Activated B cell treated with CpG ODN at 0.5 μM for 24 hours (primary cell): ENCODE data around the gene GLA. TPM values are rescaled to one million over a fixed set of nuclear protein-coding genes. Genes with fewer than 3 reads are reported as not detected.
A peak's percentile ranks its signal among the peaks of the same experiment; 100 is the strongest.

Experiments used
- ATAC-seq: fragments of 200-7000 bp; cut with Tn5 transposase; one replicate; pipeline ENCODE4 v1.10.0; 2021; ENCODE audit warnings: low read depth, mild to moderate bottlenecking, moderate library complexity
- CTCF ChIA-PET: fragments of 350-600 bp; sonication (Branson Sonifier 250); formaldehyde crosslinking; loops from one replicate; lab custom pipeline; 2021; ENCODE audit warnings: antibody characterized with exemption; lab: Charles Lee
- POLR2A ChIA-PET: fragments of 350-600 bp; sonication (Branson Sonifier 250); formaldehyde crosslinking; loops from one replicate; lab custom pipeline; 2021; ENCODE audit warnings: antibody characterized with exemption; lab: Charles Lee
- DNase-seq: peaks from one replicate; pipeline ENCODE4 v3.0.0; 2022
- H3K27ac Mint-ChIP-seq: one replicate; pipeline ENCODE4 v1.8.0; 2020; ENCODE audit warnings: mixed read lengths
- H3K27me3 Mint-ChIP-seq: one replicate; pipeline ENCODE4 v1.8.0; 2021; ENCODE audit warnings: mixed read lengths
- H3K36me3 Mint-ChIP-seq: one replicate; pipeline ENCODE4 v1.8.0; 2021; ENCODE audit warnings: low read depth, mixed read lengths
- H3K4me1 Mint-ChIP-seq: one replicate; pipeline ENCODE4 v1.8.0; 2021; ENCODE audit warnings: mixed read lengths
- H3K4me3 Mint-ChIP-seq: one replicate; pipeline ENCODE4 v1.8.0; 2020; ENCODE audit warnings: mild to moderate bottlenecking, mixed read lengths
- H3K9me3 Mint-ChIP-seq: one replicate; pipeline ENCODE4 v1.8.0; 2020; ENCODE audit warnings: mixed read lengths
- CTCF ChIP-seq: fragments of 200-600 bp; IDR thresholded peaks from one replicate; pipeline ENCODE4 v1.8.0; 2022; ENCODE audit warnings: antibody characterized with exemption, mild to moderate bottlenecking
- intact Hi-C: fragments of 100-400 bp; cut with micrococcal nuclease; formaldehyde crosslinking; loops from one replicate; pipeline ENCODE4 v1.15.1; 2024
- total RNA-seq: library from RNA; stranded (reverse); gene quantifications from 2 replicates; pipeline ENCODE4 v1.2.3, GENCODE V29; 2022

GLA gene
- total RNA-seq, result 32.0 and 32.2 TPM in 2 replicates

- no peaks in the 10 kb centered on the region for H3K27me3 Mint-ChIP-seq
- DNase-seq, result peak; percentile 71
- no peaks in the 10 kb centered on the region for H3K9me3 Mint-ChIP-seq
- ATAC-seq, result peak; percentile 86
- intact Hi-C loops, result loop anchor here (1.0 to 10.0 kb wide), 8 partner anchors 12 to 1244 kb away; partner anchors contain the start of genes BTK, CSTF2, GPRASP1 and TIMM8A
- peak within 1 kb of the TSS; percentile 99 for H3K27ac Mint-ChIP-seq
- CTCF ChIA-PET, result interaction anchor here (1.3 kb wide), 1 partner anchor 17 kb away, joined by 8 read pairs; the partner anchor contains the start of gene RPL36A
- POLR2A ChIA-PET, result interaction anchor here (0.7 to 1.6 kb wide), 10 partner anchors 11 to 525 kb away, joined by 3 to 12 read pairs (median 4); partner anchors contain the start of genes RPL36A, TIMM8A and ZMAT1
- peak within 1 kb of the TSS; percentile 88 for H3K4me3 Mint-ChIP-seq
- H3K36me3 Mint-ChIP-seq, result peaks cover 38% of the 10 kb centered on the region
- H3K4me1 Mint-ChIP-seq, result peaks cover 37% of the 10 kb centered on the region
- no peak for TF ChIP-seq CTCF
Observed at GRCh38 chrX:101407748-101408531, at the start of gene GLA, which contains the start of gene HNRNPH2. Gene GLA (minus strand): TSS chrX:101407925. CDS start chrX:101407903, 22 bp downstream. Gene HNRNPH2 (plus strand): TSS chrX:101408222. CDS start chrX:101411989, 3,767 bp downstream.

GRCh38 chrX:101452056-101452455, 44.3 kb upstream of the GLA start:
- DNase-seq, result no peak
- Mint-ChIP-seq H3K27ac (no peak overlapping the region), H3K27me3 (no peaks in the 10 kb centered on the region), H3K9me3 (no peaks in the 10 kb centered on the region), H3K4me1 (no peaks in the 10 kb centered on the region), H3K36me3 (peaks cover 18% of the 10 kb centered on the region), H3K4me3 (no peak overlapping the region)
- ATAC-seq, result no peak
- no peak for TF ChIP-seq CTCF
- POLR2A ChIA-PET, result no interaction called here
- CTCF ChIA-PET, result no interaction called here
- intact Hi-C loops, result no loop called here

GRCh38 chrX:101450961-101451360, 43.2 kb upstream of the GLA start:
- H3K4me1 Mint-ChIP-seq, result peaks cover 3% of the 10 kb centered on the region
- no peak overlapping the region for H3K27ac Mint-ChIP-seq
- H3K9me3 Mint-ChIP-seq, result no peaks in the 10 kb centered on the region
- H3K36me3 Mint-ChIP-seq, result peaks cover 20% of the 10 kb centered on the region
- TF ChIP-seq CTCF, result no peak
- CTCF ChIA-PET, result no interaction called here
- intact Hi-C loops, result no loop called here
- no peak overlapping the region for H3K4me3 Mint-ChIP-seq
- POLR2A ChIA-PET, result no interaction called here
- ATAC-seq (no peak), DNase-seq (no peak)
- H3K27me3 Mint-ChIP-seq, result no peaks in the 10 kb centered on the region

- no peaks in the 10 kb centered on the region for H3K9me3 Mint-ChIP-seq
- ChIA-PET CTCF (no interaction called here), POLR2A (no interaction called here)
- DNase-seq, result no peak
- intact Hi-C loops, result no loop called here
- H3K4me1 Mint-ChIP-seq, result peaks cover 5% of the 10 kb centered on the region
- no peak for ATAC-seq
- no peak overlapping the region for H3K27ac Mint-ChIP-seq
- H3K36me3 Mint-ChIP-seq, result peaks cover 20% of the 10 kb centered on the region
- H3K27me3 Mint-ChIP-seq, result no peaks in the 10 kb centered on the region
- H3K4me3 Mint-ChIP-seq, result no peak overlapping the region
- TF ChIP-seq CTCF, result no peak
Observed at GRCh38 chrX:101450085-101450484, 42.4 kb upstream of the GLA start.

GRCh38 chrX:101449279-101449678, 41.6 kb upstream of the GLA start:
- no peak for TF ChIP-seq CTCF
- no peaks in the 10 kb centered on the region for H3K27me3 Mint-ChIP-seq
- peaks cover 22% of the 10 kb centered on the region for H3K36me3 Mint-ChIP-seq
- intact Hi-C loops, result no loop called here
- no peak for DNase-seq
- H3K4me1 Mint-ChIP-seq, result peaks cover 5% of the 10 kb centered on the region
- CTCF ChIA-PET, result no interaction called here
- H3K4me3 Mint-ChIP-seq, result no peak overlapping the region
- no peak for ATAC-seq
- POLR2A ChIA-PET, result no interaction called here
- H3K9me3 Mint-ChIP-seq, result no peaks in the 10 kb centered on the region
- no peak overlapping the region for H3K27ac Mint-ChIP-seq
